Muscle of leg (tissue), 16 donors: ENCODE measurements around the gene PEX7. TPM values are rescaled to one million over a fixed set of nuclear protein-coding genes. Genes with fewer than 3 reads are reported as not detected.

ENCODE experiments used
- DNase-seq: peaks from one replicate; pipeline ENCODE4 v3.0.0; 2013
- H3K27ac ChIP-seq: one replicate; pipeline ENCODE4 v1.5.1; 2013; ENCODE audit warnings: mild to moderate bottlenecking, low read length, control low read depth
- H3K27me3 ChIP-seq: one replicate; pipeline ENCODE4 v1.6.1; 2013; ENCODE audit warnings: low read length; ENCODE audit not compliant: control insufficient read depth, insufficient read depth
- H3K36me3 ChIP-seq: one replicate; pipeline ENCODE4 v1.6.1; 2013; ENCODE audit warnings: low read length; ENCODE audit not compliant: control insufficient read depth, insufficient read depth
- H3K4me1 ChIP-seq: one replicate; pipeline ENCODE4 v1.6.1; 2013; ENCODE audit warnings: low read length; ENCODE audit not compliant: control insufficient read depth, insufficient read depth
- H3K4me3 ChIP-seq: one replicate; pipeline ENCODE4 v1.5.1; 2013; ENCODE audit warnings: low read length, control low read depth
- H3K9me3 ChIP-seq: replicated peaks from 2 replicates; pipeline ENCODE4 v1.6.1; 2013; ENCODE audit warnings: low read depth, low read length; ENCODE audit not compliant: control insufficient read depth
- WGBS: methylation state at CpG from one replicate; pipeline ENCODE4 v1.1.5; 2013; ENCODE audit warnings: missing lambda C conversion rate; ENCODE audit not compliant: insufficient coverage; 5-methylcytosine and 5-hydroxymethylcytosine counted together
- long read RNA-seq, 11 donors: transcript quantifications; one replicate each; lab custom pipeline, GENCODE V29; 2026
- polyA plus RNA-seq, 8 donors: library from polyadenylated mRNA; unstranded; fragments of 120-200 nt; gene quantifications; one replicate each; pipeline versions ENCODE4 v1.2.1 to v1.2.3, GENCODE V29; 2013; ENCODE audit warnings: inconsistent platforms in 1 of 8, low replicate concordance in 1 of 8; ENCODE audit not compliant: insufficient read length in 8 of 8, insufficient read depth in 1 of 8
- total RNA-seq: library from RNA; stranded (reverse); fragments of 120-200 nt; gene quantifications from one replicate; pipeline ENCODE4 v1.2.4, GENCODE V29; 2013

PEX7 gene
- total RNA-seq, result 9.4 TPM
- 1 to 10 TPM; 6.1 to 9.4 (median 7.8) TPM for polyA plus RNA-seq
- long read RNA-seq, donor 1, partial matches to known transcripts, result 0 of 1 reads
- long read RNA-seq, donor 1, other reads (novel, unspliced or antisense), result 0 of 1 reads
- long read RNA-seq, donor 2, result 0 reads
- long read RNA-seq, donor 3, partial matches to known transcripts, result 0 of 4 reads
- long read RNA-seq, donor 3, other reads (novel, unspliced or antisense), result 0 of 4 reads
- long read RNA-seq, donor 4, partial matches to known transcripts, result 0 of 1 reads
- long read RNA-seq, donor 4, other reads (novel, unspliced or antisense), result 0 of 1 reads
- long read RNA-seq, donor 5, partial matches to known transcripts, result 0 of 4 reads
- long read RNA-seq, donor 5, other reads (novel, unspliced or antisense), result 0 of 4 reads
- long read RNA-seq, donor 6, transcript PEX7-201 (10 exons, 1,464 nt), result major isoform, 5 of 5 reads
- long read RNA-seq, donor 6, partial matches to known transcripts, result 0 of 5 reads
- long read RNA-seq, donor 6, other reads (novel, unspliced or antisense), result 0 of 5 reads
- long read RNA-seq, donor 7, partial matches to known transcripts, result 0 of 1 reads
- long read RNA-seq, donor 7, other reads (novel, unspliced or antisense), result 0 of 1 reads
- long read RNA-seq, donor 8, partial matches to known transcripts, result 0 of 4 reads
- long read RNA-seq, donor 8, other reads (novel, unspliced or antisense), result 0 of 4 reads
- long read RNA-seq, donor 9, partial matches to known transcripts, result 0 of 2 reads
- long read RNA-seq, donor 9, other reads (novel, unspliced or antisense), result 0 of 2 reads
- long read RNA-seq, donor 10, transcript PEX7-201 (10 exons, 1,464 nt), result major isoform, 7 of 7 reads
- long read RNA-seq, donor 10, partial matches to known transcripts, result 0 of 7 reads
- long read RNA-seq, donor 10, other reads (novel, unspliced or antisense), result 0 of 7 reads
- long read RNA-seq, donor 11, partial matches to known transcripts, result 0 of 2 reads
- long read RNA-seq, donor 11, other reads (novel, unspliced or antisense), result 0 of 2 reads

- Histone ChIP-seq H3K27me3 (no peaks in the 10 kb centered on the region), H3K36me3 (peaks cover 7% of the 10 kb centered on the region), H3K4me3 (peak within 1 kb of the TSS; percentile 77), H3K9me3 (no peaks in the 10 kb centered on the region), H3K4me1 (peaks cover 8% of the 10 kb centered on the region), H3K27ac (peak within 1 kb of the TSS; percentile 71)
- peak; percentile 98 for DNase-seq
- under 1% methylated on average over 77 of the region's 78 CpGs for WGBS
Observed at GRCh38 chr6:136822376-136823127, at the start of gene PEX7. Gene PEX7, plus strand, starts transcription at chr6:136822592. Its CDS starts 74 bp downstream, at chr6:136822666.

DNA sequence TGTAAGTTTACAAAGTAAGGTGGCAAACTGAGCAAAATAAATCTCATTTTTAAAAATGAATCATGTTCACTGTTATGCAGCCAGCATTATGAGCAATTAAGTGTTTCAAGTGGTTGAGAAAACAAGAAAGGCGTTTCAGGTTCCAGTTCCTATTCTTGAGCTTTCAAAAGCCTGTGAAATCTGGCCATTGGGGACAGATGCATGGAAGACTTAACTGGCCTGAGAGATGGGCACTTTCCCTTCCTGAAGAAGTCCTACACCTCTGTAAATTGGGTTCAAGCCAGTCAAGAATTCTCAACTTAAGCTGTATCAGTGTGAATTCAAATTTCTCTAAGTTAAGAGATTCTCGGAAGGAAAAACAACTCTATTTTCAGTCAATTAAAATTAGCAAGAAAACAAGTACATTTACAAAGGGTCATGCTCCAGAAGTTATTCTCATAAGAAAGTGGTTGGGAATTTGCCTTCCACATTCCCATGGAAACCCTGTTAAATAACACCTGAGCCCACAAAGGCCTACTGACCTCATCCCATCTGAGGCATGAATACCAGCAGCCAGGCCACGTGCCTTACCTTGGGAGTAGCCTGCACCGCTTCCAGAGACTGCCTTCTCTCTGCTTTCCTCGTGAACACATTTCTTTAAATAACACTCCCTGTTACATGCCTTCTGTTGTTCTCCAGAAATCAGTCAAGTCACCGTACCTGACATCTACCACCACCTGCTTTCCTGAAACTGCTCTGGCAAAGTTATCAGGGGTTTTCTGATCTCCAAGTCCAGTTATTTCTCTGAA lies 49.5 kb upstream of the PEX7 start:
- H3K4me3 ChIP-seq, result no peak overlapping the region
- peak; percentile 19 for DNase-seq
- H3K4me1 ChIP-seq, result no peaks in the 10 kb centered on the region
- WGBS, result 35% methylated on average over 5 of the region's 6 CpGs
- no peak overlapping the region for H3K27ac ChIP-seq
- H3K9me3 ChIP-seq, result no peaks in the 10 kb centered on the region
- H3K36me3 ChIP-seq, result no peaks in the 10 kb centered on the region
- H3K27me3 ChIP-seq, result no peaks in the 10 kb centered on the region

GRCh38 chr6:136773473-136773796 lies 49.0 kb upstream of the PEX7 start:
- H3K9me3 ChIP-seq, result no peaks in the 10 kb centered on the region
- no peak overlapping the region for H3K27ac ChIP-seq
- no peak for DNase-seq
- WGBS, result 55% methylated on average over 2 of the region's 4 CpGs
- no peaks in the 10 kb centered on the region for H3K27me3 ChIP-seq
- no peaks in the 10 kb centered on the region for H3K4me1 ChIP-seq
- H3K36me3 ChIP-seq, result no peaks in the 10 kb centered on the region
- no peak overlapping the region for H3K4me3 ChIP-seq

DNA sequence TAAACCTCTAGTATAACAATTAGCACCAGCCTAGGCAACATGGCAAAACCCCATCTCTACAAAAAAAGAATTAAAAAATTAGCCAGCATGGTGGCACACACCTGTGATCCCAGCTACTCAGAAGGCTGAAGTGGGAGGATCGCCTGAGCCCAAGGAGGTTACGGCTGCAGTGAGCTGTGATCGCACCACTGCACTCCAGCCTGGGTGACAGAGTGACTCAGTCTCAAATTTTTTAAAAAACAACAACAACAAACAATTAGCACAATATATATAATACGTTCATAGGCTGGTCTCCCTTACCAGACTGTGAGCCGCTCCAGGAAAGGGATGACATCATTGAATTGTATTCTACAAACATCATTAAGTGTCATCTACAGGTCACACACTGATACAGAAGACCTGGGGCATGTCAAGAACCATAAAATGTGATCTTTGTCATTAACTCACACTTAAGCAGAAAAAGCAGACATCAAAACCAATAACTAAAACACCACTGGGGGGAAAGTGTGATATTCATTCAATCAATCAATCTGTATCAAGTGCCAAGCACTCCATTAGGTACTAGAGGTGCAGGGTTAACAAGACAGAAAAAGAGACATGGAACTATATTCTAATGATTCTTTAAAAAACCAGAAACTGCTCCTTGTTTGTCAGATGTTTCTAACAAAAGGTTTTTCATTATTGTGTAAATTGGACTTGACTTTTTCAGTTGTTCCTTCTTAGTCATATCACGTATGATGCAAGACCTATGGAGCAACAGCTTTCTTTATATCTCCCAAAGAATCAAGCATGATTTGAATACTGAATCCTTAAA lies 48.0 kb upstream of the PEX7 start:
- H3K4me3 ChIP-seq, result no peak overlapping the region
- H3K27me3 ChIP-seq, result no peaks in the 10 kb centered on the region
- WGBS, result no CpG with 5 or more reads among the region's 6 CpGs
- no peaks in the 10 kb centered on the region for H3K9me3 ChIP-seq
- H3K36me3 ChIP-seq, result no peaks in the 10 kb centered on the region
- no peak overlapping the region for H3K27ac ChIP-seq
- no peaks in the 10 kb centered on the region for H3K4me1 ChIP-seq
- no peak for DNase-seq

GRCh38 chr6:136775081-136775480 lies 47.3 kb upstream of the PEX7 start:
- Histone ChIP-seq H3K9me3 (no peaks in the 10 kb centered on the region), H3K27ac (no peak overlapping the region), H3K4me1 (no peaks in the 10 kb centered on the region), H3K4me3 (no peak overlapping the region), H3K27me3 (no peaks in the 10 kb centered on the region), H3K36me3 (no peaks in the 10 kb centered on the region)
- WGBS, result 100% methylated on average over 1 of the region's 3 CpGs
- DNase-seq, result no peak

DNA sequence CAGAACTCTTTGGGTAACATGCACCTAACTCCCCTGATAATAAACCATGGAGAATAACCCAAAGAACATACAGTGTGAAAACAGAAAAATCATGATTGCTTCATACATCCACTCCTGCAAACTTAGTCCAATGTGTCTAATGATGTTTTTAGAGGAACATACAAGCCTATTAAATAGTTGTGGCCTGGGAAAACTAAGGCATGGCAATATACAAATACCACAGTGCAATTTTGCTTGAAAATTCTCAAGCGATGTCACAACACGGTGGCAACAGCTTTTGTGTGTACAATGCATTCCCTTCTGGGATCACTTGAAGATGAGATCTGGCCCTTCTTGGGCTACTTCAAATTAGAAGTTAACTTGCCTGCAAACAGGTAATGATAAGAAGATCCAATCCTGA lies 46.8 kb upstream of the PEX7 start:
- H3K27ac ChIP-seq, result no peak overlapping the region
- 92% methylated on average over 2 of the region's 2 CpGs for WGBS
- H3K4me1 ChIP-seq, result no peaks in the 10 kb centered on the region
- H3K9me3 ChIP-seq, result no peaks in the 10 kb centered on the region
- no peaks in the 10 kb centered on the region for H3K27me3 ChIP-seq
- H3K36me3 ChIP-seq, result no peaks in the 10 kb centered on the region
- H3K4me3 ChIP-seq, result no peak overlapping the region
- DNase-seq, result no peak

GRCh38 chr6:136777651-136778050 lies 44.7 kb upstream of the PEX7 start:
- H3K4me1 ChIP-seq, result no peaks in the 10 kb centered on the region
- no peak overlapping the region for H3K4me3 ChIP-seq
- no peaks in the 10 kb centered on the region for H3K36me3 ChIP-seq
- H3K27me3 ChIP-seq, result no peaks in the 10 kb centered on the region
- no peaks in the 10 kb centered on the region for H3K9me3 ChIP-seq
- DNase-seq, result no peak
- WGBS, result no CpG with 5 or more reads among the region's 3 CpGs
- H3K27ac ChIP-seq, result no peak overlapping the region

GRCh38 chr6:136779682-136780081 lies 42.7 kb upstream of the PEX7 start:
- Histone ChIP-seq H3K4me1 (no peaks in the 10 kb centered on the region), H3K9me3 (no peaks in the 10 kb centered on the region), H3K27me3 (no peaks in the 10 kb centered on the region), H3K27ac (no peak overlapping the region), H3K36me3 (no peaks in the 10 kb centered on the region), H3K4me3 (no peak overlapping the region)
- 67% methylated on average over 1 of the region's 1 CpG for WGBS
- no peak for DNase-seq

DNA sequence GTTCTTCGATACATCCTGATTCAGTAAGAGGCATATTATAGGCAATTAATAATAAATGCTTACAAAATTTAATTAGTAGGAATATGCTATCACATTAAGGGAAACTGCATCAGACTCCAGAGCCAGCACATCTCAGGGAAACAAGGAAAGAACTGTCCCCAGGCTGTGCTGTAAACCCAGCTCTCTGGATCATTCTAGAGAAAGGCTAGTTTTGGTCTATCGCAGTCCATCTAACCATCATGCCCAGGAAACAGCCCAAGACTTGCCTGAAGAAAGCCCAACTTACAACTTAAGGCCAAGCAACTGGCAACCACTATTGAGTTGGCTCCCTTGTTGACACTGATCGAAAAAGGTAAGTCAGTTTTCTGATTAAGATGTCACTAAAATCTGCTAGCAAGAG lies 41.4 kb upstream of the PEX7 start:
- no CpG with 5 or more reads among the region's 3 CpGs for WGBS
- Histone ChIP-seq H3K9me3 (no peaks in the 10 kb centered on the region), H3K36me3 (no peaks in the 10 kb centered on the region), H3K4me1 (no peaks in the 10 kb centered on the region), H3K4me3 (no peak overlapping the region), H3K27me3 (no peaks in the 10 kb centered on the region), H3K27ac (no peak overlapping the region)
- DNase-seq, result no peak
